ENCODE measurements around the gene TBC1D32.

DNA sequence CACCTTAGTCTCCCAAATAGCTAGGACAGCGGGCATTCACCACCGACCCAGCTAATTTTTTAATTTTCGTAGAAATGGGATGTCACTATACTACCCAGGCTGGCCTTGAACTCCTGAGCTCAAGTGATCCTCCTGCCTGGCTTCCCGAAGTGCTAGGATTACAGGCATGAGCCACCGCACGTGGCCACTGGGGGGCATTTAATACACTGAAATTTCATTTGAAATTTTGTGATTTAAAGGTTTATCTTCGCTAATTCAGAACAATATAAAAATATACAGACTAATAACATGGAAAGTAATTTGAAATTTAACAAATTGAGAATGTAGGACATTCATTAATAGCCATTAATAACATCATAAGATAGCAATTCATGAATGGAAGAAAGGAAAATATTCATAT is 20.5 kb upstream of the TBC1D32 start:
- TF ChIP-seq POLR2A (IDR thresholded peaks at IDR 0.05; ENCODE audit: low read depth, low read length), result no peak
- no peak for TF ChIP-seq POLR2AphosphoS5 (IDR thresholded peaks at IDR 0.05; ENCODE audit: low read depth, low read length)
- no peak for TF ChIP-seq TAF1 (IDR thresholded peaks at IDR 0.05; ENCODE audit: borderline replicate concordance, low read depth, low read length)
